A549 treated with CpdA at 1 μM for 4 hours (cell line): ENCODE data around the gene FBXL13. TPM values are rescaled to one million over a fixed set of nuclear protein-coding genes. Genes with fewer than 3 reads are reported as not detected.

Source experiments
- total RNA-seq: library from RNA; stranded (reverse); fragments of 200-300 nt; extraction: Qiagen RNA extraction; gene quantifications from 5 replicates; pipeline ENCODE4 v1.2.3, GENCODE V29; 2022; ENCODE audit warnings: low read depth

The FBXL13 gene
- total RNA-seq = 0.12 to 0.61 TPM (median 0.27 TPM) in 5 replicates

DNA sequence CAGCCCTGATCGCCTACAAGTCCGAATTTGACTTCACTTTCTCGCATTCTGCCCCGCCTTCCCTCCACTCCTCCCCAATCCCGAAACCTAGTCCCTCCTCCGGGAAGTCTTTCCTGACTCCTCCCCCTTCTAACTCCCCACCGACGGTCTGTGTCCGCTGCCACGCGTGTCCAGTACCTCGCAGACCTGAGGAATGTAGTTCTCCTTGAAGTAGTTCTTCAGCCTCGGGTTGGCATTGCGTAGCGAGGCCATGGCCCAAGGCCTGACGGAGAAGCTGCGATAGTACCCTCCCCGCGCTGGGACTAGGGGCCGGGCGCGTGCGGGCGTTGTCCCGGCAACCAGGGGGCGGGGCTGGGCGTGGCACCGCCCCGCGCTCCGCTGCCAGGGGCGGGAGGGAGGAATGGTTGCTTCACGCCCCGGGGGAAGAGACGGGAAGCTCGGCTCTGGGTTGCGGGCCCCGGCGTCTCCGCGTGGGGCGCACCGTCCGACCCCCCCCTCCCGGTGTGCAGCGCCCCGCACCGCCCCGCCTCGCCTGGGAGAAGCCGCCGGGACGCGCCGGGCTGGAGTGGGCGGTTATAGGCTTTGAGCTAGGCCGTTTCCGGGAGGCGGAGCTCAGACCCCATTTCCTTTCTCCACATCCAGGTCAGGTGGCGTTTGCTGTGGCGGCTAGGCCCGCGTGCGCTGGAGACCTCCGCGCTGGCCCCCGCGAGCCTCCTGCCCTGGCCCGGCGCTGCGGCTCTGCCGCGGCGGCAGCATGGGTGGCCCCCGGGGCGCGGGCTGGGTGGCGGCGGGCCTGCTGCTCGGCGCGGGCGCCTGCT lies at the start of gene FBXL13, which contains the start of gene ARMC10:
FBXL13 (minus strand) TSS at position 278 of the 818 bp plus-strand sequence.
ARMC10 (plus strand) TSS at position 622 of the 818 bp plus-strand sequence; CDS start at position 755, 133 bp downstream.

DNA sequence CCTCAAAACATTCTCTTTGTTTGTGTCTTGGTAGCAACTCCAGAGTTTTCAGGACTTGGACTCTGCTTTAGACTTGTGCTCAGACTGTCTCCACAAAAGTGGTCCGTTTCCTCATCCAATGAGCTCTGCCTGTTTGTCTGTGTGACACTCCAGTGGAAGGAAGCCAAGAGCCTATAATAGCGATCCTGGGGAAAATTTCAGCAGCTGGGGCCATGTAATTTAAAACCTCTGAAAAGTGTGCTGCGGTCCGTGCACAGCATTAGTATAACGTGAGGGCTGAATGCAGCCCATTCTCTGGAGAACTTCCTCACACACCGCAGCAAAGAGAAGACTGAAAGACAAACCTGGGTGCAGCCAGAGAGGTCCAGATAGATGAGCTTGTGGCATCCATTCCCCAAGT lies 161.9 kb downstream of the FBXL13 start, which contains the start of gene LRRC17:
LRRC17 (plus strand) TSS at position 259 of the 400 bp plus-strand sequence. CDS start 20,914 bp downstream, outside the sequence.

Other genes with a start within 250 kb of the FBXL13 start
- gene LRRC17, start 161.8 kb downstream of the FBXL13 start, total RNA-seq = 0.07 to 0.12 TPM (median 0.07 TPM) in 3 of 5 replicates, not detected in the others
- gene ARMC10, start 344 bp upstream of the FBXL13 start, total RNA-seq = 26.1 to 42.5 TPM (median 40.3 TPM) in 5 replicates
- gene NAPEPLD, start 74.3 kb upstream of the FBXL13 start, total RNA-seq = 4.1 to 6.1 TPM (median 4.6 TPM) in 5 replicates
- 60.7 to 74.4 TPM (median 67.9 TPM) in 5 replicates for gene PMPCB, start 222.6 kb upstream of the FBXL13 start, total RNA-seq